HepG2 (cell line): ENCODE results near the gene GRM7. TPM values are rescaled to one million over a fixed set of nuclear protein-coding genes. Genes with fewer than 3 reads are reported as not detected.

Experiments used
- ATAC-seq: fragments of 200-7000 bp; cut with Tn5 transposase; 3 replicates; pipeline ENCODE4 v1.9.1; 2020; ENCODE audit warnings: mild to moderate bottlenecking, moderate library complexity
- BruUV-seq: library from RNA; stranded (reverse); fragments of 400-500 nt; replicated peaks from 2 replicates; lab custom pipeline; 2021; lab: Mats Ljungman, UMichigan
- CTCF ChIA-PET: fragments of 300-600 bp; formaldehyde crosslinking; extraction: SDS; loops from one replicate; lab custom pipeline; 2021; ENCODE audit warnings: low total read pairs, inconsistent platforms, low intra/inter-chr PET ratio; lab: Yijun Ruan, JAX
- POLR2A ChIA-PET: fragments of 350-600 bp; sonication (Branson Sonifier 250); formaldehyde crosslinking; loops from one replicate; lab custom pipeline; 2020; ENCODE audit warnings: antibody characterized with exemption, inconsistent platforms; lab: Yijun Ruan, JAX
- DNase-seq: peaks from one replicate; pipeline ENCODE4 v3.0.0-alpha.2; 2015; ENCODE audit warnings: low spot score
- FAIRE-seq: peaks from 3 replicates; lab custom pipeline; 2011; peaks lifted over from hg19 to GRCh38; lab: Jason Lieb, UNC
- H2AFZ ChIP-seq: one replicate; pipeline ENCODE4 v1.6.1; 2011; ENCODE audit warnings: low read length, inconsistent platforms
- H3K27ac ChIP-seq: fragments of 300-600 bp; 3 replicates; pipeline ENCODE4 v1.8.0; 2011; ENCODE audit warnings: mixed run types, mild to moderate bottlenecking, mixed read lengths, low read length, inconsistent platforms; ENCODE audit not compliant: insufficient read depth; ENCODE audit errors: extremely low read length
- H3K27me3 ChIP-seq, 2 experiments: fragments of 200-600 bp in 1 of 2; 2 replicates in 1 of 2; 3 replicates in 1 of 2; pipeline versions ENCODE4 v1.6.0 to v1.8.0; 2011; ENCODE audit warnings: low read length in 2 of 2, mild to moderate bottlenecking in 2 of 2, moderate library complexity in 2 of 2, inconsistent platforms in 1 of 2; ENCODE audit not compliant: insufficient read depth in 2 of 2, control insufficient read depth in 1 of 2
- H3K36me3 ChIP-seq, 2 experiments: fragments of 200-600 bp in 1 of 2; replicated peaks in 1 of 2; 2 replicates in 1 of 2; 3 replicates in 1 of 2; pipeline versions ENCODE4 v1.5.1 to v1.8.0; 2011; ENCODE audit warnings: low read length in 2 of 2, inconsistent platforms in 1 of 2; ENCODE audit not compliant: insufficient read depth in 2 of 2, control insufficient read depth in 1 of 2
- H3K4me1 ChIP-seq: 2 replicates; pipeline ENCODE4 v1.5.1; 2012; ENCODE audit warnings: low read length, inconsistent platforms; ENCODE audit not compliant: insufficient read depth
- H3K4me2 ChIP-seq: 2 replicates; pipeline ENCODE4 v1.6.0; 2011; ENCODE audit warnings: low read depth, low read length, inconsistent platforms
- H3K4me3 ChIP-seq, 3 experiments: fragments of 200-600 bp in 1 of 3; sonication (generic), shearing (Covaris generic) in 1 of 3; replicated peaks in 1 of 3; 2 replicates each; pipeline ENCODE4 v1.5.1; 2011 to 2016; ENCODE audit warnings: low read length in 3 of 3, inconsistent platforms in 2 of 3, low read depth in 2 of 3, mild to moderate bottlenecking in 2 of 3, control low read depth in 1 of 3, mixed read lengths in 1 of 3; ENCODE audit not compliant: insufficient read depth in 1 of 3
- H3K79me2 ChIP-seq: one replicate; pipeline ENCODE4 v1.6.1; 2011; ENCODE audit warnings: low read length, inconsistent platforms; ENCODE audit not compliant: insufficient read depth
- H3K9ac ChIP-seq: 2 replicates; pipeline ENCODE4 v1.6.0; 2011; ENCODE audit warnings: mild to moderate bottlenecking, low read depth, low read length, inconsistent platforms; ENCODE audit not compliant: insufficient read depth
- H3K9me3 ChIP-seq: 2 replicates; pipeline ENCODE4 v1.5.1; 2012; ENCODE audit warnings: mild to moderate bottlenecking, low read length
- H4K20me1 ChIP-seq: 2 replicates; pipeline ENCODE4 v1.6.0; 2011; ENCODE audit warnings: inconsistent platforms, mild to moderate bottlenecking, low read length, moderate library complexity; ENCODE audit not compliant: insufficient read depth
- CEBPB ChIP-seq: IDR thresholded peaks from 2 replicates; pipeline ENCODE4 v1.6.1; 2011; ENCODE audit warnings: low read depth, low read length, improper control_type of control experiment, borderline replicate concordance
- CENPBD1 ChIP-seq: sonication (generic); formaldehyde crosslinking; IDR thresholded peaks from 2 replicates; pipeline ENCODE4 v1.8.0; 2022; ENCODE audit warnings: missing genetic modification reagents, low read depth, mild to moderate bottlenecking, borderline replicate concordance
- SNAI1 ChIP-seq: sonication (generic); formaldehyde crosslinking; IDR thresholded peaks from 2 replicates; pipeline ENCODE4 v1.5.0; 2020; ENCODE audit warnings: mild to moderate bottlenecking, missing genetic modification reagents, borderline replicate concordance
- ZNF205 ChIP-seq: IDR thresholded peaks from 2 replicates; pipeline ENCODE4 v1.6.1; 2018; ENCODE audit warnings: missing biosample characterization, missing genetic modification reagents
- WGBS: methylation state at CpG from one replicate; pipeline ENCODE4 v1.1.6; 2017; ENCODE audit warnings: low lambda C conversion rate; 5-methylcytosine and 5-hydroxymethylcytosine counted together
- in situ Hi-C: cut with HindIII; loops from 2 replicates; pipeline ENCODE4 v1.10.0; 2017; ENCODE audit warnings: low pct_unique_long_range_greater_than_20kb; ENCODE audit not compliant: extremely low pct_ligation_motif_present
- intact Hi-C: fragments of 100-400 bp; cut with micrococcal nuclease; formaldehyde crosslinking; loops from one replicate; pipeline ENCODE4 v1.10.0; 2022; ENCODE audit not compliant: unreplicated experiment
- polyA plus RNA-seq, 8 experiments: library from polyadenylated mRNA; depleted of rRNA in 3 of 8; stranded (reverse) in 7 of 8; unstranded in 1 of 8; fragments of >200 nt; fragmentation: Illumina TruSeq in 4 of 8; extraction: Trizol in 4 of 8; gene quantifications; 2 replicates each; pipeline versions ENCODE4 v1.2.1 to v1.2.3, GENCODE V29; 2011 to 2016; ENCODE audit warnings: low read depth in 4 of 8, missing spikeins in 1 of 8, mixed read lengths in 1 of 8; ENCODE audit not compliant: insufficient read depth in 1 of 8
- total RNA-seq, 5 experiments: library from RNA; depleted of rRNA; stranded (reverse); fragments of >200 nt; fragmentation: Illumina TruSeq; extraction: Trizol; gene quantifications; 2 replicates each; pipeline ENCODE4 v1.2.3, GENCODE V29; 2016; ENCODE audit warnings: low read depth in 1 of 5

The GRM7 gene
- total and polyA plus RNA-seq, 2 of the 13 experiments (the other 11 are each of a cell fraction or from before 2014, with no cell fraction given) = not detected

GRCh38 chr3:7737263-7737662, 876.3 kb downstream of the GRM7 start:
- in situ Hi-C loops (no loop called here), intact Hi-C loops (no loop called here)
- H3K4me1 ChIP-seq = no peaks in the 10 kb centered on the region
- DNase-seq = no peak
- no peaks in the 10 kb centered on the region for H3K79me2 ChIP-seq
- H3K36me3 ChIP-seq = no peaks in the 10 kb centered on the region
- H2AFZ ChIP-seq = no peak overlapping the region
- FAIRE-seq = no peak
- no peaks in the 10 kb centered on the region for H3K27me3 ChIP-seq
- H3K4me3 ChIP-seq = no peak overlapping the region
- H3K9me3 ChIP-seq = peaks cover 21% of the 10 kb centered on the region; the same call in 1 of the 2 replicates
- WGBS = 94% methylated on average over 1 of the region's 1 CpG
- no peaks in the 10 kb centered on the region for H4K20me1 ChIP-seq
- H3K27ac ChIP-seq = no peak overlapping the region
- ATAC-seq = no peak
- H3K9ac ChIP-seq = no peak overlapping the region
- H3K4me2 ChIP-seq = no peak overlapping the region
- CTCF ChIA-PET = no interaction called here
- BruUV-seq = no TSS peak
- POLR2A ChIA-PET = no interaction called here
- TF ChIP-seq CENPBD1 (CRISPR knock-in tag) (no peak), CEBPB (peak; percentile 75)

- WGBS = 30% methylated on average over 2 of the region's 2 CpGs
- no peak overlapping the region for H3K4me3 ChIP-seq
- POLR2A ChIA-PET = no interaction called here
- no peak overlapping the region for H3K4me2 ChIP-seq
- BruUV-seq = no TSS peak
- CTCF ChIA-PET = no interaction called here
- H3K9ac ChIP-seq = no peak overlapping the region
- in situ Hi-C loops (no loop called here), intact Hi-C loops (no loop called here)
- FAIRE-seq (no peak), ATAC-seq (no peak), DNase-seq (no peak)
- H3K36me3 ChIP-seq = no peaks in the 10 kb centered on the region
- no peak for TF ChIP-seq SNAI1 (CRISPR knock-in tag)
- TF ChIP-seq ZNF205 (CRISPR knock-in tag) = no peak
- H3K27ac ChIP-seq = no peak overlapping the region
- no peaks in the 10 kb centered on the region for H4K20me1 ChIP-seq
- H3K79me2 ChIP-seq = no peaks in the 10 kb centered on the region
- peaks cover 16% of the 10 kb centered on the region; the same call in 1 of the 2 replicates for H3K9me3 ChIP-seq
- no peaks in the 10 kb centered on the region for H3K27me3 ChIP-seq
- H2AFZ ChIP-seq = no peak overlapping the region
- no peaks in the 10 kb centered on the region for H3K4me1 ChIP-seq
Measured at GRCh38 chr3:7739754-7740153, 878.8 kb downstream of the GRM7 start.
